Psoas muscle (tissue), 8 donors: ENCODE data around the gene TMEM123. TPM values are rescaled to one million over a fixed set of nuclear protein-coding genes. Genes with fewer than 3 reads are reported as not detected.

ENCODE experiments used
- ATAC-seq, 4 donors: fragments of 200-7000 bp; cut with Tn5 transposase; one replicate each; pipeline ENCODE4 v1.9.1; 2020; ENCODE audit warnings: moderate library complexity in 3 of 4, mild to moderate bottlenecking in 2 of 4
- DNase-seq, 2 donors: peaks; one replicate each; pipeline ENCODE4 v3.0.0-alpha.2; 2020
- H3K27ac ChIP-seq: fragments of 200-600 bp; one replicate; pipeline ENCODE4 v1.8.0; 2022
- H3K27me3 ChIP-seq, 3 donors: fragments of 200-600 bp in 1 of 3; one replicate each; pipeline versions ENCODE4 v1.6.1 to v1.8.0; 2013 to 2022; ENCODE audit warnings: low read length in 2 of 3, mild to moderate bottlenecking in 2 of 3, moderate library complexity in 1 of 3; ENCODE audit not compliant: insufficient read depth in 3 of 3
- H3K36me3 ChIP-seq, 2 donors: fragments of 200-600 bp in 1 of 2; one replicate each; pipeline versions ENCODE4 v1.6.1 to v1.8.0; 2013 to 2022; ENCODE audit warnings: low read depth in 1 of 2, mild to moderate bottlenecking in 1 of 2, moderate library complexity in 1 of 2; ENCODE audit not compliant: insufficient read depth in 1 of 2
- H3K4me1 ChIP-seq: fragments of 200-600 bp; one replicate; pipeline ENCODE4 v1.8.0; 2022
- H3K4me3 ChIP-seq: fragments of 200-600 bp; one replicate; pipeline ENCODE4 v1.8.0; 2022; ENCODE audit warnings: mild to moderate bottlenecking
- H3K9me3 ChIP-seq: fragments of 200-600 bp; one replicate; pipeline ENCODE4 v1.8.0; 2022
- WGBS, 3 donors: extraction: QIAGEN DNeasy Blood & Tissue Kit; methylation state at CpG; one replicate each; pipeline versions ENCODE4 v1.1.6 to v1.1.7; 2013; 5-methylcytosine and 5-hydroxymethylcytosine counted together
- intact Hi-C, 2 donors: fragments of 100-400 bp; cut with DNase I; formaldehyde crosslinking; loops; one replicate each; pipeline versions ENCODE4 v1.11.0 to v1.14.2; 2022
- polyA plus RNA-seq, 3 donors: library from polyadenylated mRNA; stranded (reverse); fragments of 200-250 nt; gene quantifications; one replicate each; pipeline ENCODE4 v1.2.3, GENCODE V29; 2013
- total RNA-seq, 4 donors: library from RNA; stranded (reverse); fragmentation: NEBNext Ultra II Directional in 2 of 4; extraction: Animal tissue kit (Norgen Biotek cat#: 25700) in 2 of 4; gene quantifications; one replicate each; pipeline versions ENCODE4 v1.2.1 to v1.2.4, GENCODE V29; 2021 to 2023
- TF ChIP-seq, protein P1 (sequence below): fragments of 200-600 bp; IDR thresholded peaks from one replicate; pipeline ENCODE4 v1.8.0; 2022; ENCODE audit warnings: antibody characterized with exemption
- donor health status: healthy with polysubstance abuse.
- donor health status: DM: no; HTN: no; CAD: no; lungs with moderate emphysema.
- donor health status: Bipolar disorder and iron deficiency.
- donor health status: healthy.
- donor health status: DM: yes; HTN: yes; CAD: no.
- donor health status: DM: no; HTN: no; CAD: no.
- donor health status: DM: no; HTN: no; CAD: no.
- donor health status: DM: yes; HTN: yes; CAD: no.

TMEM123 gene
- total and polyA plus RNA-seq, 7 donors: 10.8 to 42.6 (median 16.9) TPM

DNA sequence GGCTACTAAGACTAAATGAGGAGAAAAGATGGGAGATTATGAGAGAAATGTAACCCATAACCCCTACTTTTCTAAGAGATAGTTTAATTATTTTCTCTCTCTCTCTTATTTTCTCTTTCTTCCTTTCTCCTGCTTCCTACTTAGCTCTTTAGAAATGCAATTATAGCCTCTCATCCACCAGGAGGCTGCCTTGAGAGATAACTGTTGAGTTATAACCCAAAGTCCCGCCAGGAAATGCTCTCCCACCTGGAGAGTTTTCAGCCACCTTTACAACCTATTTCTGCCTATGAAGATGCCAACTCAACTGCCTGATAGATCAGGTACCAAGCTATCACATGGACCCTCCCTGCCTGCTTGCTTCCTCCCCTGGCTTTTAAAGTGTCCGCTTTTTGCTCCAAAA, 34.0 kb upstream of the TMEM123 start:
- Histone ChIP-seq H3K27me3 (no peaks in the 10 kb centered on the region), H3K9me3 (no peaks in the 10 kb centered on the region), H3K4me1 (no peaks in the 10 kb centered on the region), H3K27ac (no peak overlapping the region), H3K36me3 (no peaks in the 10 kb centered on the region), H3K4me3 (no peak overlapping the region)
- intact Hi-C loops: no loop called here
- TF ChIP-seq, protein P1, sequence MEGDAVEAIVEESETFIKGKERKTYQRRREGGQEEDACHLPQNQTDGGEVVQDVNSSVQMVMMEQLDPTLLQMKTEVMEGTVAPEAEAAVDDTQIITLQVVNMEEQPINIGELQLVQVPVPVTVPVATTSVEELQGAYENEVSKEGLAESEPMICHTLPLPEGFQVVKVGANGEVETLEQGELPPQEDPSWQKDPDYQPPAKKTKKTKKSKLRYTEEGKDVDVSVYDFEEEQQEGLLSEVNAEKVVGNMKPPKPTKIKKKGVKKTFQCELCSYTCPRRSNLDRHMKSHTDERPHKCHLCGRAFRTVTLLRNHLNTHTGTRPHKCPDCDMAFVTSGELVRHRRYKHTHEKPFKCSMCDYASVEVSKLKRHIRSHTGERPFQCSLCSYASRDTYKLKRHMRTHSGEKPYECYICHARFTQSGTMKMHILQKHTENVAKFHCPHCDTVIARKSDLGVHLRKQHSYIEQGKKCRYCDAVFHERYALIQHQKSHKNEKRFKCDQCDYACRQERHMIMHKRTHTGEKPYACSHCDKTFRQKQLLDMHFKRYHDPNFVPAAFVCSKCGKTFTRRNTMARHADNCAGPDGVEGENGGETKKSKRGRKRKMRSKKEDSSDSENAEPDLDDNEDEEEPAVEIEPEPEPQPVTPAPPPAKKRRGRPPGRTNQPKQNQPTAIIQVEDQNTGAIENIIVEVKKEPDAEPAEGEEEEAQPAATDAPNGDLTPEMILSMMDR: no peak
- no peak for ATAC-seq
- DNase-seq: no peak
- 89 to 92% (median 90%) methylated on average over 2 of the region's 2 CpGs for WGBS, 3 donors

- ATAC-seq (no peak), DNase-seq (no peak)
- Histone ChIP-seq H3K4me3 (no peak overlapping the region), H3K27ac (no peak overlapping the region), H3K4me1 (no peaks in the 10 kb centered on the region), H3K27me3 (no peaks in the 10 kb centered on the region), H3K9me3 (no peaks in the 10 kb centered on the region), H3K36me3 (no peaks in the 10 kb centered on the region)
- 83 to 100% (median 94%) methylated on average over 2 of the region's 2 CpGs for WGBS, 3 donors
- intact Hi-C loops: no loop called here
- TF ChIP-seq, protein P1: no peak
Observed at GRCh38 chr11:102485095-102485722, 32.6 kb upstream of the TMEM123 start.

- Histone ChIP-seq H3K4me3 (no peak overlapping the region), H3K27me3 (no peaks in the 10 kb centered on the region), H3K27ac (no peak overlapping the region), H3K9me3 (no peaks in the 10 kb centered on the region), H3K4me1 (no peaks in the 10 kb centered on the region), H3K36me3 (no peaks in the 10 kb centered on the region)
- DNase-seq (no peak), ATAC-seq (no peak)
- TF ChIP-seq, protein P1: no peak
- 53 to 79% (median 62%) methylated on average over 3 of the region's 3 CpGs for WGBS, 3 donors
- intact Hi-C loops: no loop called here
Observed at GRCh38 chr11:102482433-102482832, 29.9 kb upstream of the TMEM123 start.

DNA sequence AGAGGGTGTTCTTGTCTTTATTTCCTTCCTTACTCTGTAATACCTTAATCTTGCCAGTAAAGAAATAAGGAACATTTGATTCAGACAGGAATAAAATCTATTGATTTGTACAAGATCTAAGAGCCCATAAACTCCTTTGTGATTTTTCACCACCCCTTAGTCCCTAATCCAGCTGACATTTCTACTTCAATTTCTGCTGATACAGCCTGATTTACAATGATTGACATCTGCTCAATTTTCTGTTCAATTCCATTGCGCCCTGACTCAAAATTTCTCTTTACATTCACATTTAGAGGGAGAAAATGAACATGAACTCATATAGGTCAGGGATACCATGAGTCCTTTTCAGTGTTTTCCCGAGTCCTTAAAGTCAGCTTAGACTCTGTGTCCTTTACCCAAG, 27.2 kb upstream of the TMEM123 start:
- 94 to 96% (median 95%) methylated on average over 2 of the region's 2 CpGs for WGBS, 3 donors
- TF ChIP-seq, protein P1: no peak
- DNase-seq (no peak), ATAC-seq (no peak)
- Histone ChIP-seq H3K36me3 (no peaks in the 10 kb centered on the region), H3K4me1 (no peaks in the 10 kb centered on the region), H3K9me3 (no peaks in the 10 kb centered on the region), H3K4me3 (no peak overlapping the region), H3K27me3 (no peaks in the 10 kb centered on the region), H3K27ac (no peak overlapping the region)
- intact Hi-C loops: no loop called here
